ENCODE data around the gene HDAC9.

HDAC9 gene

DNA sequence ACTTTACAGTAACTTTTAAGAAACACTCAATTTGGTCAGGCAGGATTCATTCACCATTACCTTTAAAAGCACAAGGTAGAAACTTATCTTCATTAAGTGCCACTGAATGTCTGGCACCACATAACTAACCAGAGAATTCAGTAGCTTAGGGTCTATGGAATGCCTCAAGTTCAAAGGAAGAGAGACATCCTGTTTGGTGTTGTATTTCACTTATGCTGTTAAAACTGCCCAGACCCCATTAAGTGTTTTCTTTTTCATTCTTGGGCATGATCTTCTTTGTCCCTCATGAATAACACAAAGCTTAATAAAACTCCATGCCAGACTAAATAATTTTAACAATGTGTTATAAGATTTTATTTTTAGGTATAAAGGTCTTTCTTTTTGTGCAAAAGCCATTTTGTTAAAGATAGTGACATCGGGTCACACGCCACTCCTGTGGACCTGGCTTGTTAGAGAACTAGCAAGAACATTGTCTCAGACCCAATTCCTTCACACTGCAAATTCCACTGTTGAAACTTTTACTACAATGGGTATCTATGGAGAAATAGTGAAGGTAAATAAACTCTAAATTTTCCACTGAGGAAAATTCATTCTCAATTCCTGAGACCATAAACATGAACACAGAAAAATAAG, 400.9 kb downstream of the HDAC9 start:
- no peak overlapping the region for H3K27ac ChIP-seq (ENCODE audit: low read length)
- no peaks in the 10 kb centered on the region for H3K9me3 ChIP-seq (ENCODE audit: insufficient read depth, low read length)
- no peaks in the 10 kb centered on the region for H3K79me2 ChIP-seq (ENCODE audit: low read length)
- TF ChIP-seq, protein P1, sequence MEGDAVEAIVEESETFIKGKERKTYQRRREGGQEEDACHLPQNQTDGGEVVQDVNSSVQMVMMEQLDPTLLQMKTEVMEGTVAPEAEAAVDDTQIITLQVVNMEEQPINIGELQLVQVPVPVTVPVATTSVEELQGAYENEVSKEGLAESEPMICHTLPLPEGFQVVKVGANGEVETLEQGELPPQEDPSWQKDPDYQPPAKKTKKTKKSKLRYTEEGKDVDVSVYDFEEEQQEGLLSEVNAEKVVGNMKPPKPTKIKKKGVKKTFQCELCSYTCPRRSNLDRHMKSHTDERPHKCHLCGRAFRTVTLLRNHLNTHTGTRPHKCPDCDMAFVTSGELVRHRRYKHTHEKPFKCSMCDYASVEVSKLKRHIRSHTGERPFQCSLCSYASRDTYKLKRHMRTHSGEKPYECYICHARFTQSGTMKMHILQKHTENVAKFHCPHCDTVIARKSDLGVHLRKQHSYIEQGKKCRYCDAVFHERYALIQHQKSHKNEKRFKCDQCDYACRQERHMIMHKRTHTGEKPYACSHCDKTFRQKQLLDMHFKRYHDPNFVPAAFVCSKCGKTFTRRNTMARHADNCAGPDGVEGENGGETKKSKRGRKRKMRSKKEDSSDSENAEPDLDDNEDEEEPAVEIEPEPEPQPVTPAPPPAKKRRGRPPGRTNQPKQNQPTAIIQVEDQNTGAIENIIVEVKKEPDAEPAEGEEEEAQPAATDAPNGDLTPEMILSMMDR (IDR thresholded peaks at IDR 0.05; ENCODE audit: low read depth, low read length): no peak
- no peak for TF ChIP-seq EZH2phosphoT487 (IDR thresholded peaks at IDR 0.05; ENCODE audit: low read depth)
- H2AFZ ChIP-seq (ENCODE audit: low read depth, low read length): no peak overlapping the region
- no peaks in the 10 kb centered on the region for H4K20me1 ChIP-seq (ENCODE audit: insufficient read depth, low read length)
- no peaks in the 10 kb centered on the region for H3K4me1 ChIP-seq (ENCODE audit: low read length)
- no peak overlapping the region for H3K9ac ChIP-seq (ENCODE audit: low read length)
- no peak overlapping the region for H3K4me2 ChIP-seq (ENCODE audit: low read length)
- no peaks in the 10 kb centered on the region for H3K36me3 ChIP-seq (replicated peaks; ENCODE audit: low read depth, low read length)
- no peaks in the 10 kb centered on the region for H3K27me3 ChIP-seq (ENCODE audit: low read depth, low read length)
- H3K4me3 ChIP-seq (ENCODE audit: low read length): no peak overlapping the region

DNA sequence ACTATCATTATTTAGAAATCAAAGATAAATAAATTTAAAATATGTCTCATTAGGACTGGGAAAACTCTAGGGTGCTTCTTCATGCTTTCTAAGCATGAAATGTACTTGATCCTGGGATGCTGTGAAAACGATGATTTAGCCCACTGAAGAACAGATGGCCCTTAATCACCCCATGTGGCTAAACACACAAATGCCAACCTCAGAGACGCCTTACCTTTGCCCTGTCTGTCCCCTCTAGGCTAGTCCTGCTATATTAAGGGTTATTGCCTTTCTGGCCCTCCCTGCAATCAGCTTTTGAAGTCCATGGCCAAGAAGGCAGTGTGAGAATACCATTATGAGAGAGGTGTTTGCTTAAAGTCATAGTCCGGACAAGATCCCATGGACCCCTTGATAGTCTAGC, 404.7 kb downstream of the HDAC9 start:
- no peaks in the 10 kb centered on the region for H3K79me2 ChIP-seq (ENCODE audit: low read length)
- H2AFZ ChIP-seq (ENCODE audit: low read depth, low read length): no peak overlapping the region
- no peak overlapping the region for H3K4me3 ChIP-seq (ENCODE audit: low read length)
- H3K36me3 ChIP-seq (replicated peaks; ENCODE audit: low read depth, low read length): no peaks in the 10 kb centered on the region
- H3K4me1 ChIP-seq (ENCODE audit: low read length): no peaks in the 10 kb centered on the region
- TF ChIP-seq, protein P1 (IDR thresholded peaks at IDR 0.05; ENCODE audit: low read depth, low read length): no peak
- no peak for TF ChIP-seq EZH2phosphoT487 (IDR thresholded peaks at IDR 0.05; ENCODE audit: low read depth)
- no peaks in the 10 kb centered on the region for H4K20me1 ChIP-seq (ENCODE audit: insufficient read depth, low read length)
- no peak overlapping the region for H3K4me2 ChIP-seq (ENCODE audit: low read length)
- no peak overlapping the region for H3K27ac ChIP-seq (ENCODE audit: low read length)
- H3K9ac ChIP-seq (ENCODE audit: low read length): no peak overlapping the region
- no peaks in the 10 kb centered on the region for H3K9me3 ChIP-seq (ENCODE audit: insufficient read depth, low read length)
- H3K27me3 ChIP-seq (ENCODE audit: low read depth, low read length): no peaks in the 10 kb centered on the region

DNA sequence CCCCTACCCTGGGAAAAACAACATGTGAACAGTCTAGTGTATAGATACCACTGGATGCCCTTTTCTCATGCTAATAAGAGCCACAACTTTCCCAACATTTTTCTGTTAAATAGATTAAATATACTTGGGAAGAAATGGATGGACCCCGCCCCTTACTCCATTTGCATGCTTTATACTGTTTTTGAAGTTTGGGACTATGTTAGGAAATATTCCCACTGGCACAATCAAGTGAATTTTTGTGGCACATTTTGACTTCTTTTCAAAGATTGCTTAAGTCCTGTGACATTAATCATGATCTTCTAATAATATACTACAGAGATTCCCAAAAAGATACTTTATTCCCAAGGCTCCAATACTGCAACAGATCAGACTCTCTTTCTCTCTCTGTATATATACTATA, 405.3 kb downstream of the HDAC9 start:
- Histone ChIP-seq H3K4me3 (ENCODE audit: low read length) (no peak overlapping the region), H3K9ac (ENCODE audit: low read length) (no peak overlapping the region), H3K4me1 (ENCODE audit: low read length) (no peaks in the 10 kb centered on the region), H3K27me3 (ENCODE audit: low read depth, low read length) (no peaks in the 10 kb centered on the region), H3K27ac (ENCODE audit: low read length) (no peak overlapping the region), H2AFZ (ENCODE audit: low read depth, low read length) (no peak overlapping the region), H3K4me2 (ENCODE audit: low read length) (no peak overlapping the region), H3K36me3 (replicated peaks; ENCODE audit: low read depth, low read length) (no peaks in the 10 kb centered on the region), H4K20me1 (ENCODE audit: insufficient read depth, low read length) (no peaks in the 10 kb centered on the region), H3K9me3 (ENCODE audit: insufficient read depth, low read length) (no peaks in the 10 kb centered on the region), H3K79me2 (ENCODE audit: low read length) (no peaks in the 10 kb centered on the region)
- TF ChIP-seq, protein P1 (IDR thresholded peaks at IDR 0.05; ENCODE audit: low read depth, low read length): no peak
- TF ChIP-seq EZH2phosphoT487 (IDR thresholded peaks at IDR 0.05; ENCODE audit: low read depth): no peak

DNA sequence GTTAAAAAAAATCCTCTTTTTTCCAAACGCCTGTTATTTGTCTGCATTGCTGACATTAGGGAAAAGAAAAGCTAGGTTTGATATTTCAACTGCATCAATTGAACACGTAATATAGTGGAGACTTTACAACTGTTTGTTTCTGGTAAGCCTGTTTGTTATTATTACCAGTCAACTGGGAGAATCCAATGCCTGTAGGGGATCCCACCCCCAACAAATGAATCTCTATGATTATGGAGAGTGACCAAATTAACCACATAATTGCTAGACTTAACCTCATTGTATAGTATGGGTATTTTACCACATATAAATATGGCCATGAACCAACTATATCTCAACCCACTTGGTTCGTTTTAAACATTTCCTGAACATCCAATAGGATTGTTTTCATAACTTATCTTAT, 405.8 kb downstream of the HDAC9 start:
- Histone ChIP-seq H3K36me3 (replicated peaks; ENCODE audit: low read depth, low read length) (no peaks in the 10 kb centered on the region), H3K4me2 (ENCODE audit: low read length) (no peak overlapping the region), H3K79me2 (ENCODE audit: low read length) (no peaks in the 10 kb centered on the region), H3K27me3 (ENCODE audit: low read depth, low read length) (no peaks in the 10 kb centered on the region), H3K27ac (ENCODE audit: low read length) (no peak overlapping the region), H3K4me1 (ENCODE audit: low read length) (no peaks in the 10 kb centered on the region), H3K9ac (ENCODE audit: low read length) (no peak overlapping the region), H2AFZ (ENCODE audit: low read depth, low read length) (no peak overlapping the region), H3K4me3 (ENCODE audit: low read length) (no peak overlapping the region), H4K20me1 (ENCODE audit: insufficient read depth, low read length) (no peaks in the 10 kb centered on the region), H3K9me3 (ENCODE audit: insufficient read depth, low read length) (no peaks in the 10 kb centered on the region)
- TF ChIP-seq EZH2phosphoT487 (IDR thresholded peaks at IDR 0.05; ENCODE audit: low read depth): no peak
- TF ChIP-seq, protein P1 (IDR thresholded peaks at IDR 0.05; ENCODE audit: low read depth, low read length): no peak

Measured in OCI-LY3 (cell line).